Measurements from ENCODE around the gene DENND6B. TPM values are rescaled to one million over a fixed set of nuclear protein-coding genes. Genes with fewer than 3 reads are reported as not detected.
A peak's percentile ranks its signal among the peaks of the same experiment; 100 is the strongest.

DENND6B gene
- total and polyA plus RNA-seq, 2 of the 13 experiments (the other 11 are each of a cell fraction or from before 2014, with no cell fraction given) = 0.95 to 3.8 TPM

GRCh38 chr22:50301581-50301991 is 25.2 kb downstream of the DENND6B start (continued):
- TF ChIP-seq ZBTB39 (CRISPR knock-in tag; IDR thresholded peaks at IDR 0.05) (no peak), RBFOX2 (IDR thresholded peaks at IDR 0.05; ENCODE audit: low read depth, low read length) (0 out of 2 replicates have a peak, but pooled peaks have one; percentile 10)

GRCh38 chr22:50300620-50301257 is 26.1 kb downstream of the DENND6B start:
- H3K4me2 ChIP-seq (ENCODE audit: low read depth, low read length) = no peak overlapping the region
- no peak overlapping the region; a peak in 1 of 6 replicates for H3K4me3 ChIP-seq (replicated peaks in 1 of 3; ENCODE audit: insufficient read depth in 1 of 3, low read depth in 2 of 3, low read length in 3 of 3)
- ChIA-PET CTCF (ENCODE audit: low intra/inter-chr PET ratio, low total read pairs) (no interaction called here), POLR2A (no interaction called here)
- H3K9me3 ChIP-seq (ENCODE audit: low read length) = no peaks in the 10 kb centered on the region
- H4K20me1 ChIP-seq (ENCODE audit: insufficient read depth, low read length) = peaks cover 12% of the 10 kb centered on the region; the same call in 1 of the 2 replicates
- ATAC-seq = no peak
- peaks cover 77% of the 10 kb centered on the region for H3K79me2 ChIP-seq (ENCODE audit: insufficient read depth, low read length)
- H3K4me1 ChIP-seq (ENCODE audit: insufficient read depth, low read length) = peaks cover 86% of the 10 kb centered on the region
- H3K9ac ChIP-seq (ENCODE audit: insufficient read depth, low read depth, low read length) = no peak overlapping the region
- H3K27ac ChIP-seq (ENCODE audit: extremely low read length, insufficient read depth, low read length) = no peak overlapping the region
- in situ Hi-C loops (cut with HindIII; ENCODE audit: extremely low pct_ligation_motif_present, low pct_unique_long_range_greater_than_20kb) (no loop called here), intact Hi-C loops (cut with micrococcal nuclease; ENCODE audit: unreplicated experiment) (no loop called here)
- H2AFZ ChIP-seq (ENCODE audit: low read length) = no peak overlapping the region
- TF ChIP-seq ZBTB33 (CRISPR knock-in tag; IDR thresholded peaks at IDR 0.05) (0 out of 2 replicates have a peak, but pooled peaks have one; percentile 19), ZNF639 (CRISPR knock-in tag; conservative IDR thresholded peaks at IDR 0.05) (no peak), AGO2 (optimal IDR thresholded peaks at IDR 0.05; ENCODE audit: low read depth, low read length) (peak; percentile 70)
- DNase-seq (ENCODE audit: low spot score) = no peak
- H3K27me3 ChIP-seq (ENCODE audit: control insufficient read depth in 1 of 2, insufficient read depth in 2 of 2, low read length in 2 of 2) = no peaks in the 10 kb centered on the region
- WGBS (ENCODE audit: low lambda C conversion rate) = 91% methylated on average over 8 of the region's 14 CpGs
- H3K36me3 ChIP-seq (replicated peaks in 1 of 2; ENCODE audit: control insufficient read depth in 1 of 2, insufficient read depth in 2 of 2, low read length in 2 of 2) = peaks cover 0 to 2% of the 10 kb centered on the region in 2 experiments; a peak in 1 of 5 replicates
- FAIRE-seq = no peak
- BruUV-seq (replicated peaks) = no TSS peak

Measured in HepG2 (cell line).